ENCODE data around the gene TEX261.

- TF ChIP-seq POLR2AphosphoS5 (IDR thresholded peaks at IDR 0.05; ENCODE audit: low read depth, low read length) (no peak), TAF1 (IDR thresholded peaks at IDR 0.05; ENCODE audit: borderline replicate concordance, insufficient read depth, low read length) (no peak), REST (IDR thresholded peaks at IDR 0.05; ENCODE audit: insufficient read depth in 1 of 2, low read depth in 2 of 2, low read length in 2 of 2) (no peak), SIN3A (IDR thresholded peaks at IDR 0.05; ENCODE audit: borderline replicate concordance, insufficient read depth, low read length) (no peak)
Observed at GRCh38 chr2:70981421-70981820, 13.3 kb downstream of the TEX261 start.

Data from PFSK-1 (cell line).